K562 (cell line): Measurements from ENCODE around the gene TRIM24. TPM values are rescaled to one million over a fixed set of nuclear protein-coding genes. Genes with fewer than 3 reads are reported as not detected.

Experiments
- CREM ChIP-seq: IDR thresholded peaks from 2 replicates; pipeline ENCODE4 v1.6.1; 2014; ENCODE audit warnings: antibody characterized with exemption, low read depth
- FOXJ2 ChIP-seq: fragments of 200-800 bp; sonication (Bioruptor generic); IDR thresholded peaks from 2 replicates; pipeline ENCODE4 v1.6.1; 2016; ENCODE audit warnings: missing genetic modification characterization, missing compliant biosample characterization
- HNRNPH1 ChIP-seq: fragments of 200-400 bp; formaldehyde crosslinking; optimal IDR thresholded peaks from 2 replicates; pipeline ENCODE3; 2017; ENCODE audit warnings: low read depth, mild to moderate bottlenecking, low read length, moderate library complexity
- KLF13 ChIP-seq: fragments of 450-650 bp; IDR thresholded peaks from 2 replicates; pipeline ENCODE4 v1.6.1; 2016; ENCODE audit warnings: missing genetic modification characterization, low read depth, mild to moderate bottlenecking, missing compliant biosample characterization, moderate library complexity, borderline replicate concordance
- PHB ChIP-seq: fragments of 250-450 bp; sonication (Bioruptor Pico); IDR thresholded peaks from 2 replicates; pipeline ENCODE4 v1.5.0; 2021
- SAFB ChIP-seq: fragments of 200-400 bp; formaldehyde crosslinking; IDR thresholded peaks from 2 replicates; pipeline ENCODE4 v1.6.1; 2017; ENCODE audit warnings: low read depth, low read length, borderline replicate concordance
- TEAD2 ChIP-seq: fragments of 450-650 bp; IDR thresholded peaks from 2 replicates; pipeline ENCODE4 v1.6.1; 2016; ENCODE audit warnings: missing genetic modification characterization, control low read depth, missing compliant biosample characterization
- ZNF707 ChIP-seq: fragments of 250-450 bp; sonication (Bioruptor Pico); conservative IDR thresholded peaks from 2 replicates; pipeline ENCODE4 v1.8.0; 2022; ENCODE audit warnings: inconsistent platforms, mild to moderate bottlenecking, moderate library complexity
- polyA plus RNA-seq, 8 experiments: library from polyadenylated mRNA; depleted of rRNA in 4 of 8; stranded (reverse) in 5 of 8; unstranded in 3 of 8; fragments of >200 nt; fragmentation: Nextera tagmentation in 2 of 8; fragmentation: Illumina TruSeq in 1 of 8; extraction: Ambion mirVana in 2 of 8; extraction: Trizol in 1 of 8; gene quantifications; 2 replicates each; pipeline versions ENCODE4 v1.2.1 to v1.2.3, GENCODE V29; 2011 to 2014; ENCODE audit warnings: inconsistent platforms in 1 of 8, missing spikeins in 1 of 8
- total RNA-seq, 7 experiments: library from RNA; depleted of rRNA in 6 of 7; stranded (reverse); fragments of >200 nt in 6 of 7; fragmentation: Illumina TruSeq in 2 of 7; extraction: Trizol in 2 of 7; gene quantifications; 2 replicates each; pipeline versions ENCODE4 v1.2.1 to v1.2.3, GENCODE V29; 2011 to 2021; ENCODE audit warnings: low replicate concordance in 1 of 7
- TF ChIP-seq, protein P1 (sequence below): fragments of 450-650 bp; IDR thresholded peaks from 2 replicates; pipeline ENCODE4 v1.6.1; 2017; ENCODE audit warnings: antibody characterized with exemption, mild to moderate bottlenecking
- TF ChIP-seq, protein P2 (sequence below), 2 experiments: fragments of 450-650 bp; formaldehyde crosslinking in 1 of 2; IDR thresholded peaks; 2 replicates each; pipeline versions ENCODE4 v1.4.0 to v1.6.1; 2014 to 2020; ENCODE audit warnings: mild to moderate bottlenecking in 2 of 2, borderline replicate concordance in 1 of 2, low read depth in 1 of 2
- TF ChIP-seq, protein P3 (sequence below): fragments of 250-450 bp; sonication (Bioruptor Pico); IDR thresholded peaks from 2 replicates; pipeline ENCODE4 v1.4.0; 2020; ENCODE audit warnings: mild to moderate bottlenecking, moderate library complexity

Gene TRIM24
- total and polyA plus RNA-seq, 9 of the 15 experiments (the other 6 are each of a cell fraction or from before 2014, with no cell fraction given), result 13.4 to 74.0 (median 41.7) TPM

DNA sequence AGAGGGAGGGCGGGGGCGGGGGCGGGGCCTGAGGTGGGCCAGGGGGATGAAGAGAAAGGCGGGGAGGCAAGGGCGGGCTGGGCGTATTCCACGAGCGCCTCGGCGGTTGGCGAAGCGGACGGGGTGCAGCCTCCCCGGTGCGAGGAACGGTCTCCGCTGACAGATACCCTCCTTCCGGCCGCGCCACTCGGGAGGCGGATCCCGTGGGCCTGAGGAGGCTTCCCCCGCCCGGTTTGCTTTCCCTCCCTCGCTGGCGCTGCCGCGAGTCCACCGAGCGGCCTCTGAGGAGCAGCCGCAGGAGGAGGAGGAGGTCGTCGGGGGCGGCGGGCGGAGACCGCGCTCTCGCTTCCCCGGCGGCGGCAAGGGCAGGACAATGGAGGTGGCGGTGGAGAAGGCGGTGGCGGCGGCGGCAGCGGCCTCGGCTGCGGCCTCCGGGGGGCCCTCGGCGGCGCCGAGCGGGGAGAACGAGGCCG is at the start of gene TRIM24 (continued):
- TF ChIP-seq, protein P1, sequence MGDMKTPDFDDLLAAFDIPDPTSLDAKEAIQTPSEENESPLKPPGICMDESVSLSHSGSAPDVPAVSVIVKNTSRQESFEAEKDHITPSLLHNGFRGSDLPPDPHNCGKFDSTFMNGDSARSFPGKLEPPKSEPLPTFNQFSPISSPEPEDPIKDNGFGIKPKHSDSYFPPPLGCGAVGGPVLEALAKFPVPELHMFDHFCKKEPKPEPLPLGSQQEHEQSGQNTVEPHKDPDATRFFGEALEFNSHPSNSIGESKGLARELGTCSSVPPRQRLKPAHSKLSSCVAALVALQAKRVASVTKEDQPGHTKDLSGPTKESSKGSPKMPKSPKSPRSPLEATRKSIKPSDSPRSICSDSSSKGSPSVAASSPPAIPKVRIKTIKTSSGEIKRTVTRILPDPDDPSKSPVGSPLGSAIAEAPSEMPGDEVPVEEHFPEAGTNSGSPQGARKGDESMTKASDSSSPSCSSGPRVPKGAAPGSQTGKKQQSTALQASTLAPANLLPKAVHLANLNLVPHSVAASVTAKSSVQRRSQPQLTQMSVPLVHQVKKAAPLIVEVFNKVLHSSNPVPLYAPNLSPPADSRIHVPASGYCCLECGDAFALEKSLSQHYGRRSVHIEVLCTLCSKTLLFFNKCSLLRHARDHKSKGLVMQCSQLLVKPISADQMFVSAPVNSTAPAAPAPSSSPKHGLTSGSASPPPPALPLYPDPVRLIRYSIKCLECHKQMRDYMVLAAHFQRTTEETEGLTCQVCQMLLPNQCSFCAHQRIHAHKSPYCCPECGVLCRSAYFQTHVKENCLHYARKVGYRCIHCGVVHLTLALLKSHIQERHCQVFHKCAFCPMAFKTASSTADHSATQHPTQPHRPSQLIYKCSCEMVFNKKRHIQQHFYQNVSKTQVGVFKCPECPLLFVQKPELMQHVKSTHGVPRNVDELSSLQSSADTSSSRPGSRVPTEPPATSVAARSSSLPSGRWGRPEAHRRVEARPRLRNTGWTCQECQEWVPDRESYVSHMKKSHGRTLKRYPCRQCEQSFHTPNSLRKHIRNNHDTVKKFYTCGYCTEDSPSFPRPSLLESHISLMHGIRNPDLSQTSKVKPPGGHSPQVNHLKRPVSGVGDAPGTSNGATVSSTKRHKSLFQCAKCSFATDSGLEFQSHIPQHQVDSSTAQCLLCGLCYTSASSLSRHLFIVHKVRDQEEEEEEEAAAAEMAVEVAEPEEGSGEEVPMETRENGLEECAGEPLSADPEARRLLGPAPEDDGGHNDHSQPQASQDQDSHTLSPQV, result peak; percentile 55; the same call in 1 of the 2 replicates
- TF ChIP-seq CREM (peak; percentile 74; the same call in 1 of the 2 replicates), ZNF707 (0 out of 2 replicates have a peak, but pooled peaks have one; percentile 4), HNRNPH1 (no peak), PHB (CRISPR knock-in tag) (no peak), SAFB (peak; percentile 96), FOXJ2 (tag) (no peak), TEAD2 (tag) (no peak), KLF13 (tag) (0 out of 2 replicates have a peak, but pooled peaks have one; percentile 10)
- TF ChIP-seq, protein P2, sequence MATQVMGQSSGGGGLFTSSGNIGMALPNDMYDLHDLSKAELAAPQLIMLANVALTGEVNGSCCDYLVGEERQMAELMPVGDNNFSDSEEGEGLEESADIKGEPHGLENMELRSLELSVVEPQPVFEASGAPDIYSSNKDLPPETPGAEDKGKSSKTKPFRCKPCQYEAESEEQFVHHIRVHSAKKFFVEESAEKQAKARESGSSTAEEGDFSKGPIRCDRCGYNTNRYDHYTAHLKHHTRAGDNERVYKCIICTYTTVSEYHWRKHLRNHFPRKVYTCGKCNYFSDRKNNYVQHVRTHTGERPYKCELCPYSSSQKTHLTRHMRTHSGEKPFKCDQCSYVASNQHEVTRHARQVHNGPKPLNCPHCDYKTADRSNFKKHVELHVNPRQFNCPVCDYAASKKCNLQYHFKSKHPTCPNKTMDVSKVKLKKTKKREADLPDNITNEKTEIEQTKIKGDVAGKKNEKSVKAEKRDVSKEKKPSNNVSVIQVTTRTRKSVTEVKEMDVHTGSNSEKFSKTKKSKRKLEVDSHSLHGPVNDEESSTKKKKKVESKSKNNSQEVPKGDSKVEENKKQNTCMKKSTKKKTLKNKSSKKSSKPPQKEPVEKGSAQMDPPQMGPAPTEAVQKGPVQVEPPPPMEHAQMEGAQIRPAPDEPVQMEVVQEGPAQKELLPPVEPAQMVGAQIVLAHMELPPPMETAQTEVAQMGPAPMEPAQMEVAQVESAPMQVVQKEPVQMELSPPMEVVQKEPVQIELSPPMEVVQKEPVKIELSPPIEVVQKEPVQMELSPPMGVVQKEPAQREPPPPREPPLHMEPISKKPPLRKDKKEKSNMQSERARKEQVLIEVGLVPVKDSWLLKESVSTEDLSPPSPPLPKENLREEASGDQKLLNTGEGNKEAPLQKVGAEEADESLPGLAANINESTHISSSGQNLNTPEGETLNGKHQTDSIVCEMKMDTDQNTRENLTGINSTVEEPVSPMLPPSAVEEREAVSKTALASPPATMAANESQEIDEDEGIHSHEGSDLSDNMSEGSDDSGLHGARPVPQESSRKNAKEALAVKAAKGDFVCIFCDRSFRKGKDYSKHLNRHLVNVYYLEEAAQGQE (IDR thresholded peaks at IDR 0.05; ENCODE audit: borderline replicate concordance), result no peak
- TF ChIP-seq, protein P2 (CRISPR knock-in tag; IDR thresholded peaks at IDR 0.05; ENCODE audit: low read depth), result peak; percentile 64; the same call in 1 of the 2 replicates
- TF ChIP-seq, protein P3, sequence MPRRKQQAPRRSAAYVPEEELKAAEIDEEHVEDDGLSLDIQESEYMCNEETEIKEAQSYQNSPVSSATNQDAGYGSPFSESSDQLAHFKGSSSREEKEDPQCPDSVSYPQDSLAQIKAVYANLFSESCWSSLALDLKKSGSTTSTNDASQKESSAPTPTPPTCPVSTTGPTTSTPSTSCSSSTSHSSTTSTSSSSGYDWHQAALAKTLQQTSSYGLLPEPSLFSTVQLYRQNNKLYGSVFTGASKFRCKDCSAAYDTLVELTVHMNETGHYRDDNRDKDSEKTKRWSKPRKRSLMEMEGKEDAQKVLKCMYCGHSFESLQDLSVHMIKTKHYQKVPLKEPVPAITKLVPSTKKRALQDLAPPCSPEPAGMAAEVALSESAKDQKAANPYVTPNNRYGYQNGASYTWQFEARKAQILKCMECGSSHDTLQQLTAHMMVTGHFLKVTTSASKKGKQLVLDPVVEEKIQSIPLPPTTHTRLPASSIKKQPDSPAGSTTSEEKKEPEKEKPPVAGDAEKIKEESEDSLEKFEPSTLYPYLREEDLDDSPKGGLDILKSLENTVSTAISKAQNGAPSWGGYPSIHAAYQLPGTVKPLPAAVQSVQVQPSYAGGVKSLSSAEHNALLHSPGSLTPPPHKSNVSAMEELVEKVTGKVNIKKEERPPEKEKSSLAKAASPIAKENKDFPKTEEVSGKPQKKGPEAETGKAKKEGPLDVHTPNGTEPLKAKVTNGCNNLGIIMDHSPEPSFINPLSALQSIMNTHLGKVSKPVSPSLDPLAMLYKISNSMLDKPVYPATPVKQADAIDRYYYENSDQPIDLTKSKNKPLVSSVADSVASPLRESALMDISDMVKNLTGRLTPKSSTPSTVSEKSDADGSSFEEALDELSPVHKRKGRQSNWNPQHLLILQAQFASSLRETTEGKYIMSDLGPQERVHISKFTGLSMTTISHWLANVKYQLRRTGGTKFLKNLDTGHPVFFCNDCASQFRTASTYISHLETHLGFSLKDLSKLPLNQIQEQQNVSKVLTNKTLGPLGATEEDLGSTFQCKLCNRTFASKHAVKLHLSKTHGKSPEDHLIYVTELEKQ (CRISPR knock-in tag), result no peak
